Liver (tissue), 9 donors: ENCODE results near the gene C1GALT1. TPM values are rescaled to one million over a fixed set of nuclear protein-coding genes. Genes with fewer than 3 reads are reported as not detected.
A peak's percentile ranks its signal among the peaks of the same experiment; 100 is the strongest.

Experiments used
- DNase-seq: peaks from one replicate; pipeline ENCODE4 v3.0.0-alpha.2; 2017; ENCODE audit warnings: low spot score
- H3K27ac ChIP-seq, 2 donors: one replicate each; pipeline ENCODE4 v1.7.0; 2013; ENCODE audit warnings: inconsistent platforms in 2 of 2, low read length in 2 of 2, control low read depth in 1 of 2, low read depth in 1 of 2, mild to moderate bottlenecking in 1 of 2
- H3K27me3 ChIP-seq, 4 donors: one replicate each; pipeline versions ENCODE4 v1.6.1 to v1.7.0; 2013; ENCODE audit warnings: low read length in 3 of 4, inconsistent platforms in 1 of 4, mild to moderate bottlenecking in 1 of 4, moderate library complexity in 1 of 4; ENCODE audit not compliant: control insufficient read depth in 4 of 4, insufficient read depth in 4 of 4
- H3K36me3 ChIP-seq, 4 donors: one replicate each; pipeline versions ENCODE4 v1.6.1 to v1.7.0; 2013; ENCODE audit warnings: low read length in 3 of 4, mild to moderate bottlenecking in 3 of 4, low read depth in 1 of 4, moderate library complexity in 1 of 4; ENCODE audit not compliant: control insufficient read depth in 4 of 4, insufficient read depth in 3 of 4
- H3K4me1 ChIP-seq, 4 donors: one replicate each; pipeline versions ENCODE4 v1.6.1 to v1.7.0; 2013; ENCODE audit warnings: low read length in 3 of 4, mild to moderate bottlenecking in 3 of 4, moderate library complexity in 1 of 4; ENCODE audit not compliant: control insufficient read depth in 4 of 4, insufficient read depth in 4 of 4
- H3K4me3 ChIP-seq, 3 donors: one replicate each; pipeline versions ENCODE4 v1.6.1 to v1.7.0; 2013; ENCODE audit warnings: low read length in 3 of 3, control low read depth in 1 of 3, low read depth in 1 of 3, mild to moderate bottlenecking in 1 of 3
- H3K9ac ChIP-seq, 2 donors: one replicate each; pipeline ENCODE4 v1.7.0; 2013; ENCODE audit warnings: low read length in 2 of 2, mild to moderate bottlenecking in 2 of 2, moderate library complexity in 2 of 2, control low read depth in 1 of 2, low read depth in 1 of 2
- H3K9me3 ChIP-seq, 4 donors: one replicate each; pipeline versions ENCODE4 v1.6.1 to v1.7.0; 2013; ENCODE audit warnings: low read length in 3 of 4; ENCODE audit not compliant: control insufficient read depth in 4 of 4
- ATF3 ChIP-seq: IDR thresholded peaks from 2 replicates; pipeline ENCODE4 v1.6.1; 2016; ENCODE audit warnings: antibody characterized with exemption
- EGR1 ChIP-seq, 2 donors: IDR thresholded peaks; 2 replicates each; pipeline ENCODE4 v1.6.1; 2016 to 2018; ENCODE audit warnings: antibody characterized with exemption in 2 of 2, low read depth in 2 of 2
- FOXA1 ChIP-seq: IDR thresholded peaks from 2 replicates; pipeline ENCODE4 v1.6.1; 2016; ENCODE audit warnings: antibody characterized with exemption
- FOXA2 ChIP-seq: IDR thresholded peaks from 2 replicates; pipeline ENCODE4 v1.6.1; 2016; ENCODE audit warnings: antibody characterized with exemption
- GABPA ChIP-seq, 2 donors: IDR thresholded peaks in 1 of 2; conservative IDR thresholded peaks in 1 of 2; 2 replicates each; pipeline ENCODE4 v1.6.1; 2016; ENCODE audit warnings: antibody characterized with exemption in 2 of 2, mild to moderate bottlenecking in 1 of 2, moderate library complexity in 1 of 2
- HNF4A ChIP-seq, 2 donors: conservative IDR thresholded peaks; 2 replicates each; pipeline ENCODE4 v1.6.1; 2016; ENCODE audit warnings: antibody characterized with exemption in 2 of 2, mild to moderate bottlenecking in 2 of 2
- HNF4G ChIP-seq: IDR thresholded peaks from 2 replicates; pipeline ENCODE4 v1.6.1; 2016; ENCODE audit warnings: antibody characterized with exemption
- JUND ChIP-seq, 2 donors: IDR thresholded peaks; 2 replicates each; pipeline ENCODE4 v1.6.1; 2016; ENCODE audit warnings: antibody characterized with exemption in 2 of 2
- NR2F2 ChIP-seq: IDR thresholded peaks from 2 replicates; pipeline ENCODE4 v1.6.1; 2016; ENCODE audit warnings: antibody characterized with exemption
- RAD21 ChIP-seq, 2 donors: IDR thresholded peaks; 2 replicates each; pipeline ENCODE4 v1.6.1; 2016; ENCODE audit warnings: antibody characterized with exemption in 2 of 2, mild to moderate bottlenecking in 2 of 2
- REST ChIP-seq: IDR thresholded peaks from 2 replicates; pipeline ENCODE4 v1.6.1; 2016; ENCODE audit warnings: antibody characterized with exemption, mild to moderate bottlenecking
- RXRA ChIP-seq, 2 donors: IDR thresholded peaks; 2 replicates each; pipeline ENCODE4 v1.6.1; 2017 to 2018; ENCODE audit warnings: antibody characterized with exemption in 2 of 2, mild to moderate bottlenecking in 1 of 2
- SP1 ChIP-seq: IDR thresholded peaks from 2 replicates; pipeline ENCODE4 v1.6.1; 2018; ENCODE audit warnings: antibody characterized with exemption, mild to moderate bottlenecking
- TAF1 ChIP-seq: conservative IDR thresholded peaks from 2 replicates; pipeline ENCODE4 v1.6.1; 2016; ENCODE audit warnings: antibody characterized with exemption, mild to moderate bottlenecking
- YY1 ChIP-seq: IDR thresholded peaks from 2 replicates; pipeline ENCODE4 v1.6.1; 2016; ENCODE audit warnings: antibody characterized with exemption, mild to moderate bottlenecking
- WGBS: extraction: QIAGEN DNeasy Blood & Tissue Kit; methylation state at CpG from one replicate; pipeline ENCODE4 v1.1.7; 2013; 5-methylcytosine and 5-hydroxymethylcytosine counted together
- polyA plus RNA-seq, 2 donors: library from polyadenylated mRNA; stranded (reverse) in 1 of 2; unstranded in 1 of 2; fragments of 200-250 nt in 1 of 2; fragments of >200 nt in 1 of 2; fragmentation: Nextera tagmentation in 1 of 2; extraction: Ambion mirVana in 1 of 2; gene quantifications; one replicate each; pipeline versions ENCODE4 v1.2.1 to v1.2.3, GENCODE V29; 2013 to 2015
- total RNA-seq, 2 donors: library from RNA; depleted of rRNA; stranded (reverse); fragments of >200 nt; gene quantifications; one replicate each; pipeline ENCODE4 v1.2.3, GENCODE V29; 2014
- TF ChIP-seq, protein P1 (sequence below): fragments of 150-350 bp; IDR thresholded peaks from 2 replicates; pipeline ENCODE4 v1.5.1; 2017; ENCODE audit warnings: improper control_type of control experiment, low read depth, low read length; ENCODE audit not compliant: missing input control
- TF ChIP-seq, protein P2 (sequence below): IDR thresholded peaks from 2 replicates; pipeline ENCODE4 v1.6.1; 2016; ENCODE audit warnings: antibody characterized with exemption
- donor health status: healthy.
- donor health status: healthy.
- donor health status: healthy.
- donor health status: healthy.
- donor health status: healthy.

Gene C1GALT1
- total and polyA plus RNA-seq, 4 donors: 5.6 to 28.6 (median 12.5) TPM

DNA sequence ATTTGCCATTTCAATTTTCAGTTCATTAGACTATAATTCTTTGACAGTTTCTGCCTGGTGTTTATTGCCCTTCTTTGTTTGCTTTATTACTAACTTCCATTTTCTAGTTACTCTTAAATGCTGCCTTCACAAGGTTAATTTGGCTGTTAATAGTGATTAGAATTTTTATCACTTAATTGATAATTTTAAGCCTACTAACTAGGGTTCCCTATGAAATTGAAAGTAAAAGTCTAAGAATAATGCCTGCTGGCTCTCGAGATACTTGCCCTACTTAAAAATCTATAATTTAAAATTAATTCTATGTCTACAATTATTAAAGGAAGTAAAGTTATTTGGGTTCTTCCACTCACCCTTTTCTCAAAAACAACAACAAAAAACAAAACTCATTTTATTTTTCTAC lies 65.3 kb downstream of the C1GALT1 start:
- H3K27me3 ChIP-seq: no peaks in the 10 kb centered on the region
- no peak for DNase-seq
- no peak overlapping the region for H3K4me3 ChIP-seq
- no peak for TF ChIP-seq ATF3
- TF ChIP-seq, protein P1, sequence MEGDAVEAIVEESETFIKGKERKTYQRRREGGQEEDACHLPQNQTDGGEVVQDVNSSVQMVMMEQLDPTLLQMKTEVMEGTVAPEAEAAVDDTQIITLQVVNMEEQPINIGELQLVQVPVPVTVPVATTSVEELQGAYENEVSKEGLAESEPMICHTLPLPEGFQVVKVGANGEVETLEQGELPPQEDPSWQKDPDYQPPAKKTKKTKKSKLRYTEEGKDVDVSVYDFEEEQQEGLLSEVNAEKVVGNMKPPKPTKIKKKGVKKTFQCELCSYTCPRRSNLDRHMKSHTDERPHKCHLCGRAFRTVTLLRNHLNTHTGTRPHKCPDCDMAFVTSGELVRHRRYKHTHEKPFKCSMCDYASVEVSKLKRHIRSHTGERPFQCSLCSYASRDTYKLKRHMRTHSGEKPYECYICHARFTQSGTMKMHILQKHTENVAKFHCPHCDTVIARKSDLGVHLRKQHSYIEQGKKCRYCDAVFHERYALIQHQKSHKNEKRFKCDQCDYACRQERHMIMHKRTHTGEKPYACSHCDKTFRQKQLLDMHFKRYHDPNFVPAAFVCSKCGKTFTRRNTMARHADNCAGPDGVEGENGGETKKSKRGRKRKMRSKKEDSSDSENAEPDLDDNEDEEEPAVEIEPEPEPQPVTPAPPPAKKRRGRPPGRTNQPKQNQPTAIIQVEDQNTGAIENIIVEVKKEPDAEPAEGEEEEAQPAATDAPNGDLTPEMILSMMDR: no peak
- no peak for TF ChIP-seq RAD21 (IDR thresholded peaks at IDR 0.05)
- TF ChIP-seq HNF4G: no peak
- TF ChIP-seq SP1: no peak
- TF ChIP-seq, protein P2, sequence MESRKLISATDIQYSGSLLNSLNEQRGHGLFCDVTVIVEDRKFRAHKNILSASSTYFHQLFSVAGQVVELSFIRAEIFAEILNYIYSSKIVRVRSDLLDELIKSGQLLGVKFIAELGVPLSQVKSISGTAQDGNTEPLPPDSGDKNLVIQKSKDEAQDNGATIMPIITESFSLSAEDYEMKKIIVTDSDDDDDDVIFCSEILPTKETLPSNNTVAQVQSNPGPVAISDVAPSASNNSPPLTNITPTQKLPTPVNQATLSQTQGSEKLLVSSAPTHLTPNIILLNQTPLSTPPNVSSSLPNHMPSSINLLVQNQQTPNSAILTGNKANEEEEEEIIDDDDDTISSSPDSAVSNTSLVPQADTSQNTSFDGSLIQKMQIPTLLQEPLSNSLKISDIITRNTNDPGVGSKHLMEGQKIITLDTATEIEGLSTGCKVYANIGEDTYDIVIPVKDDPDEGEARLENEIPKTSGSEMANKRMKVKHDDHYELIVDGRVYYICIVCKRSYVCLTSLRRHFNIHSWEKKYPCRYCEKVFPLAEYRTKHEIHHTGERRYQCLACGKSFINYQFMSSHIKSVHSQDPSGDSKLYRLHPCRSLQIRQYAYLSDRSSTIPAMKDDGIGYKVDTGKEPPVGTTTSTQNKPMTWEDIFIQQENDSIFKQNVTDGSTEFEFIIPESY: no peak
- TF ChIP-seq REST: no peak
- TF ChIP-seq TAF1: no peak
- TF ChIP-seq RXRA (IDR thresholded peaks at IDR 0.05): no peak
- TF ChIP-seq YY1: no peak
- TF ChIP-seq JUND (IDR thresholded peaks at IDR 0.05): no peak
- no peak for TF ChIP-seq EGR1 (IDR thresholded peaks at IDR 0.05; ENCODE audit: low read depth in 2 of 2)
- no peak for TF ChIP-seq HNF4A (conservative IDR thresholded peaks at IDR 0.05)
- no peak for TF ChIP-seq FOXA2
- TF ChIP-seq NR2F2: no peak
- TF ChIP-seq GABPA (IDR thresholded peaks at IDR 0.05 in 1 of 2, conservative IDR thresholded peaks at IDR 0.05 in 1 of 2): no peak
- TF ChIP-seq FOXA1: no peak
- H3K4me1 ChIP-seq: peaks cover 2 to 28% (median 16%) of the 10 kb centered on the region in 4 donors
- no peak overlapping the region for H3K27ac ChIP-seq
- WGBS: 31% methylated on average over 1 of the region's 1 CpG
- no peaks in the 10 kb centered on the region for H3K9me3 ChIP-seq
- peak overlapping the region; percentile 47 to 80 for H3K9ac ChIP-seq
- peaks cover 0 to 3% (median 0%) of the 10 kb centered on the region in 4 donors for H3K36me3 ChIP-seq

GRCh38 chr7:7249814-7250213 lies 67.5 kb downstream of the C1GALT1 start:
- peaks cover 2 to 30% (median 18%) of the 10 kb centered on the region in 4 donors for H3K4me1 ChIP-seq
- no peak overlapping the region for H3K9ac ChIP-seq
- TF ChIP-seq YY1: no peak
- no peak for TF ChIP-seq EGR1 (IDR thresholded peaks at IDR 0.05; ENCODE audit: low read depth in 2 of 2)
- no peak for TF ChIP-seq HNF4G
- no peak for TF ChIP-seq NR2F2
- TF ChIP-seq, protein P2: no peak
- TF ChIP-seq RXRA (IDR thresholded peaks at IDR 0.05): peak; percentile 21 to 38
- TF ChIP-seq HNF4A (conservative IDR thresholded peaks at IDR 0.05): peak in 1 of 2 donors; percentile 32
- no peak for TF ChIP-seq RAD21 (IDR thresholded peaks at IDR 0.05)
- TF ChIP-seq, protein P1: no peak
- no peak for TF ChIP-seq JUND (IDR thresholded peaks at IDR 0.05)
- no peaks in the 10 kb centered on the region for H3K27me3 ChIP-seq
- H3K27ac ChIP-seq: no peak overlapping the region
- H3K9me3 ChIP-seq: no peaks in the 10 kb centered on the region
- H3K4me3 ChIP-seq: no peak overlapping the region
- 48% methylated on average over 2 of the region's 2 CpGs for WGBS
- no peak for DNase-seq
- H3K36me3 ChIP-seq: no peaks in the 10 kb centered on the region
